GOT3 (cell line): Measurements from ENCODE around the gene NPTX1.
"Not testable (repeated sequence)": the region's sequence is repeated elsewhere in the genome, so short reads cannot be mapped to it uniquely, and the experiment has no call there.

Experiments used
- DNase-seq: peaks from one replicate; lab custom pipeline; 2025; ENCODE audit warnings: mixed read lengths; lab: John Stamatoyannopoulos, UW

The NPTX1 gene, protein sequence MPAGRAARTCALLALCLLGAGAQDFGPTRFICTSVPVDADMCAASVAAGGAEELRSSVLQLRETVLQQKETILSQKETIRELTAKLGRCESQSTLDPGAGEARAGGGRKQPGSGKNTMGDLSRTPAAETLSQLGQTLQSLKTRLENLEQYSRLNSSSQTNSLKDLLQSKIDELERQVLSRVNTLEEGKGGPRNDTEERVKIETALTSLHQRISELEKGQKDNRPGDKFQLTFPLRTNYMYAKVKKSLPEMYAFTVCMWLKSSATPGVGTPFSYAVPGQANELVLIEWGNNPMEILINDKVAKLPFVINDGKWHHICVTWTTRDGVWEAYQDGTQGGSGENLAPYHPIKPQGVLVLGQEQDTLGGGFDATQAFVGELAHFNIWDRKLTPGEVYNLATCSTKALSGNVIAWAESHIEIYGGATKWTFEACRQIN

GRCh38 chr17:80475910-80476876 is at the start of gene NPTX1:
TSS of gene NPTX1 (minus strand) at chr17:80476607. CDS start at chr17:80476446, 161 bp downstream.
- no peak for DNase-seq

DNA sequence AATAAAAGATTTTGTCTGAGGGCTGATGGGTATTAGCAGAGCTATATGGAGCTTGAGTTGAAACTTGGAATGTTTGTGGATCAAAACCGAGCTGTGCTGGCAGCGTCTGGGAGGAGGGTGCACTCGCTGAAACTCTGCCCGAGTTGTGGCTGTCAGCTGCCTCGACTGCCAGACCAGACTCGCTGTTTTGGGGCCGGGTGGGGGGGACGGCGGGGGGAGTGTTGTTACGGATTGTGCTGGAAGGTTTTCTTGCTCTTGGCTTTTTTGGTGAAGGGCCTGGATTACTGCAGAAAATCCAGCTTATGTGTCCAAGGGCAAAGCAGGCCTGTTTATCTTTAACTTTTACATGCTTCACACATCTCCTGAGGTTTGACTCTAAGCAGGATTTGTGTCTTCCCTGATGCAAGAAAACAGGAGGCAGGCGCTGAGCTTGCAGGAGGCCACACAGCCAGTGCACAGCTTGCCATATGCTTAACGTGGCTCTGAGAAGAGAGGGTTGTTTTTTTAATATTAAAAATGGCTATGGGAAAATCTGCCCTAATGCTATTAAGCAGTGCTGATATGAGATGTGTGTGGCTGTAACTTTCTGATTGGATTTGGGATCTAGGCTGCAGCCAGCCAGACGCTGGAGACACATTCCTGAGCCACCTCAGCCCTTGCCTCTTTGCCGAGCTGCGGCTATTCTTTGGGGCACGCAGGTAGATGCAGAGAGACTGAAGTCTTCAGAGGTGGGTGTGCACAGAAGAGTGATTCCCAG is 47.7 kb upstream of the NPTX1 start:
- DNase-seq: no peak

GRCh38 chr17:80523054-80523744 is 46.8 kb upstream of the NPTX1 start:
- DNase-seq: no peak

DNA sequence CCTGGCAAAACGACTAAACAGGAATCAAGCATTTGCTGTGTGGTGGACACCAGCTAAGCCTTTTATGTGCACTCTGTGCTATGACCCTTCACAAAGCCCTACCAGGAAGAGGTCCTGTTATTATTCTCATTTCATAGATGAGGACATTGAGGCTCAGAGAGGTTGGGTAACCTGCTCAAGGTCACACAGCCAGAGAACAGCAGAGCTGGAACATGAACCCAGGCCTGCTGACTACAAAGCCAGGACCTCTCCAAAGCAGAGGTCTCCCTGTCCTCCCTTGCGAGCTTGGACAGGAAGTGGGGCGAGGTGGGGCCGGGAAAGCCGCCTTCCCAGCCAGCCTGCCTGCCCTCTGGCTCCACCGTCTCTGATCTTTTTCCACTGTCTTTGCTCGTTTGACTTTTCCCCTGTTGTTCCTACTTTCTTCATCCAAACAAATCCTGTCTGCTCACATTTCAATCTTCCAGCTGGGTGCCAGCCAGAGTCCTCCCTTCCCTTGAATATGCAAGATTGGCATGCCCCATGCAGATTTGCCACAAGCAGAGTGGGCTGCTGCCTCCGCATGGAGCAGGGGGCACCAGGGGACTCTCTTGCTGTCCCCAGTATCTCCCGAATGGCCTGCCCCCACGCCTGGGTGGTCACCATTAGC is 44.5 kb upstream of the NPTX1 start:
- no peak for DNase-seq

- DNase-seq: no peak
These were observed 42.8 kb upstream of the NPTX1 start for GRCh38 chr17:80519091-80519781.

- no peak for DNase-seq
These were observed 42.0 kb upstream of the NPTX1 start for GRCh38 chr17:80518392-80518791.

GRCh38 chr17:80517641-80518040 is 41.2 kb upstream of the NPTX1 start:
- DNase-seq: no peak

DNA sequence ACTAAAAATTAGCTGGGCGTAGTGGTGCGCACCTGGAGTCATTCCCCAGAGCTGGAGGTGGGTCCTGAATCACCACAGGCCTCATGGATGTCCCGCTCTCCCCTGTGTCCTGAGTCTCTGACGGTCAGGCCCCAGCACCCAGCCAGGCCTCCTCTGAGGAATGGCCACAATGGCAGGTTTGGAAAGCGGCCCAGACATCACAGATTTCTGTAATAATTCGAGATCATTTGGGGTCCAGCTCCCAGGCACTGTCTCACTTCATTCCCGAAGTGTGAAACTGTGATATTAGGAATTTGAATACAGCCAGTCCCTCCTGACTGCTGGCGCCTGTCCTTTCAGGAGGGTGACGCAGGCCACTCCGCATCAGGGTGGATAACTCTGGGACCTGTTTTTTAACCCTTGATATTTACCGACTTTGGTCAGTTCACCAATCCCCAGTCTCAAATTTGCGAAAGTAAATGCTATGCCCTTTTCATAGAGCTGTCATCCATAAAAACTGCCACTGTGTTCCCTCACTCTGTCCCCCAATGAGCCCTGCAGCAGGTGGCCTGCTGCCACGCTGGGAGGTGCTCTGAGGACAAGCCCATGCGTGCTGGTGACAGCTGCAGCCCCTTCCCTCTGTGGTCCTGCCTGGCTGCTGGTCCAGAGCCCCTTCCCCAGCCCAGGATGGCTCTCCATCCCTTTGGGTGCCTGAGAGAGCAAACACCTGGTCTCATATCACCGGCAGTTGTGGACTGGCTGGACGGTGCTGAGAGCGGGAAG is 39.9 kb upstream of the NPTX1 start:
- DNase-seq: no peak

DNA sequence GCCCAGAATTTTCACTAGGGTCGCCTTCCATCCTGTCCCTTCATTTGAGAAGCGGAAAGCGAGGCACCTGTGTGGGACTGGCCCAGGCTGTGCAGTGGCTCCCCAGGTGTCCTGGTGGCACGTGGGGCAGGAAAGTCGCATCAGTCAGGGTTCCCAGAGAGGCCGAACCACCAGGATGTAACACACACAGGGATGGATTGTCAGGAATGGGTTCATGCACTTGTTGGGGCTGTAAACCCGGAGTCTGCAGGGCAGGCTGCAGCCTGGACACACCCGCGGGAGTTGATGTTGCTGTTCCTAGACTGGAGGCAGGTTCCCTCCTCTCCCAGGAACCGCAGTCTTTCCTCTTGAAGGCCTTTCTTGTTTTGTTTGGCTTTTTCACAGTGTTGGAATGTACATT is 37.5 kb upstream of the NPTX1 start:
- no peak for DNase-seq

- DNase-seq: no peak
These were observed 36.8 kb upstream of the NPTX1 start for GRCh38 chr17:80513201-80513600.

DNA sequence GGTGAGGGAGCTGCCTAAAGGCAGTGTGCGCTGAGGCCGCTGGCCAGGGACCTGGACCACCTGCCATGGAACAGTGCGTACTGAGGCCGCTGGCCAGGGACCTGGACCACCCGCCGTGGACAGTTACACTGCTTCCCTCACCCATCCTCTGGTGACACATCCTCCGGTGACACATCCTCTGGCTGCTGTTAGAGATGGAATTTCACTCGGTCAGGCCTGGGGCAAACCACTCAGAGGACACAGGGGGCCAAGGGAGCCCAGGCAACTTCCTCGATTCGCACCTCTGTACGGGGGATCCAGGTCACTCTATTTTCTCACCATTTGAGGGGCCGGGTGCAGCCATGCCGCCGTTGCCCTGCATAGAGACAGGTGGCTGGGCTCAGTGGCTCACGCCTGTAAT is 35.8 kb upstream of the NPTX1 start:
- DNase-seq: no peak

GRCh38 chr17:80511222-80512180 is 35.1 kb upstream of the NPTX1 start:
- DNase-seq: no peak

DNA sequence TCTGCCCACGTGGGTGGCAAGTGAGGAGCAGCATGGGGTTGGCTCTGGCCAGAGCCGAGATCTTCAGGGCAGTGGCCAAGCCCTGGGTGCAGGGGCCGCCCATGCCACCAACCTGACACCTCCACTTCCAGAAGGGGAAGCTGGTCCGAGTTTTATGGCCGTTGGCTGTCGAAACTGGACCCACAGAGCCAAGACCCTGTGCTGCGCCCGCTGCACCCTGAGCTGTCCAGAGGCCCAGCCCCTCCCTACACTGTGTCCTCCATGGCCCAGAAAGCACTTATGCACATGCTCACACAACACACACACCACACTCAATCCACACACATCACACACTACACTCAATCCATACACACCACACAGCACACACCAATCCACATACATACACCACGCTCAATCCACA is 34.4 kb upstream of the NPTX1 start:
- no peak for DNase-seq

DNA sequence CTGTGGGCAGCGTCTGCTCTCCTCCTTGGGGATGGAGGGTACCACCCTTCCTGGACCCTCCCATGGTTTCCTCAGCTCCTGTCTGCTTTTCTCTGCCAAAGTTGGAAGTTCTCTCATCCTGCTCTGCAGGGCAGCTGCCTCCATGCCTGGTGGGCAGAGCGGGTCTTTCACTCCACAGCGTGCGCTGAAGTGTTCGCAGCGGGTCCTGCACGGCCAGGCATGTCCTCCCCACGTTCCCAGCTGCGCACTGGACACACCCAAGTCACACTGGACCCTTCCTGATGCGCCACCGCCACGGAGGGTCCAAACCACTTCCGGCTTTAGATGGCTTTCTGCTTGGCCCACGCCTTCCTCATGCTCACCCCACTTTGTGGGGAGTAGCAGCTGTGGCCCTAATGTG is 33.7 kb upstream of the NPTX1 start:
- no peak for DNase-seq

GRCh38 chr17:80509311-80509710 is 32.9 kb upstream of the NPTX1 start:
- DNase-seq: no peak

GRCh38 chr17:80507965-80508364 is 31.6 kb upstream of the NPTX1 start:
- no peak for DNase-seq

DNA sequence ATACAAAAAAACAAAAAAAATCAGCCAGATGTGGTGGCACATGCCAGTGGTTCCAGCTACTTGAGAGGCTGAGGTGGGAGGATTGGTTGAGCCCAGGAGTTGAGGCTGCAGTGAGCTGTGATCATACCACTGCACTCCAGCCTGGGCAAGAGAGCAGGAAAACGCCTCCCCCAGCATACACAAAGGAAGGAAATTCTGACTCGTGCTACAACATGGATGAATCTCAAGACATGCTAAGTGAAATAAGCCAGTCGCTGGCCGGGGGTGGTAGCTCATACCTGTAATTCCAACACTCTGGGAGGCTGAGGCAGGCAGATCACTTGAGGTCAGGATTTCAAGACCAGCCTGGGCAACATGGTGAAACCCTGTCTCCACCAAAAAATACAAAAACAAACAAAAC is 30.8 kb upstream of the NPTX1 start:
- DNase-seq: not testable (repeated sequence)

DNA sequence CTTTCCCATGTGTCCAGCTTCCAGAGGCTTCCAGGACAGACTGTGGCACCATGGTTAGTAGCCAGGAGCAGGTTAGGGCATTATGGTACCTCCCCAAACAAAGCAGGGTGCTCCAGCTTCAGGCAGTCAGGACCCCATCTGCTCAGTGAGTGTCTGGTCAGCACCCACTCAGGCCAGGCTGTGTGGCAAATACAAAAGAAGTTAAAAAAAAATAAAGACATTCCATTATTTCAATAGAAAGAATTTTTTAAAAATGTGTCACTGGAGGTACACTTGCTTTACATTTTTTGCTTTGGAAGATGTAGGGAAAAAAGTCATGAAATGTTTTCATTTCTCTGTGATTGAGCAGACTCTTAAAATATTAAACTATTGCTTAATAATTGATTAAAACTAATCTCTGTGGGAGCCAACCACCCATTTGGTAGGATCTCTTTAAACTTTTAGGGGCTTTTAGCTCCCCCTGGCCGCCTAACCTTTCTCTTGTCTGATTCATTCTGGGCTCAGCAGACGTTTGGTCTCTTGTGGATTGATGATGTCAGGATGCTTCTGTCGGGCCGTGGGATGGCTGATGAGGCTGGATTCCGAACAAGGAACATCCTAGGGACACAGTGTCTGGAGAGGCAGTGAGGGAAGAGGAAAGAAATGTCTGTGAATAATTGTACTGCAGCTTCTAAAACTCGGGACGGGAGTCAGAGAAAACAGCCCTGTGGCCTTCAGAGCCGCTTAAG is 28.4 kb upstream of the NPTX1 start:
- DNase-seq: no peak
